ENCODE measurements around the gene ENHO.

ENHO gene

GRCh38 chr9:34524349-34524748 lies 1.6 kb upstream of the ENHO start:
- DNase-seq (ENCODE audit: low spot score), result no peak

DNA sequence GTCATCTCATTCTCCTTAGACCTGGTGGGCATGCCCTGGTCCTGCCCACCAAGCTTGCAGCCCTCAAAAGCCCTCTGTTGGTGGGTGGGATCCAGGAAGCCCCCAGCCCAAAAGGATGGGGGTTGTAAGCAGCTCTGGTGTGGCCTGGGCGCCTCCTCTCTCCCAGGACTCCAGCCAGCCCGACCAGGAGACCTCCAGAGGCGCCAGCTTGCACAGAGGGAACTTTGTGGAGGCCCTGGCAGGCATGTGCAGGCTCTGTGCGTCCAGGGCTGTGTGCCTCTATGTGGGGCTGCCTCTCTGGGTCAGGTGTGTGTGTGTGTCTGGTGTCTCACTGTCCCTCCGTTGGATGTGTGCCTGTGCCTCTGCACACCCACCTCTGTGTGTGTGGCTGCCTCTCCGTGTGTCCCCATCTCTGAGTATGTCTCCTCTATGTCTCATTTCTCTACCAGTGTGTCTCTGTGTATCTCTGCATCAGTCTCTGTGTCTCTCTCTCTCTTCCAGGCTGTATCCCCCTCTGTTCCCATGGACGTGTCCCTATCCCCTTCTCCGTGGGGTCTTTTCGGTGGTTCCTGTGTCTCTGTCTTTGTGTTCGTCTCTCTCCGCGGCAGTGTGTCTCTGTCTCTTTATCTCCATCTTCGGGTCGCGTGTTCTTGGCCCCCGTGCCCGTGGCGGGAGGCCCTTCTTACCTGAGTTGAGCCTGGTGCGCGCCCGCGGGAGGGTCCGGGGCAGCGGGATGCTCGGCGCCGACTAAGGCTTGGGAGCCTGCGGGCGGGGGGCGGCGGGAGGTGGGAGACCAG lies 501 bp downstream of the ENHO start:
- no peak for DNase-seq (ENCODE audit: low spot score)

GRCh38 chr9:34521406-34522045 lies 1.3 kb downstream of the ENHO start:
- DNase-seq (ENCODE audit: low spot score), result no peak

GRCh38 chr9:34520505-34521385 lies 2.0 kb downstream of the ENHO start:
- DNase-seq (ENCODE audit: low spot score), result no peak

DNA sequence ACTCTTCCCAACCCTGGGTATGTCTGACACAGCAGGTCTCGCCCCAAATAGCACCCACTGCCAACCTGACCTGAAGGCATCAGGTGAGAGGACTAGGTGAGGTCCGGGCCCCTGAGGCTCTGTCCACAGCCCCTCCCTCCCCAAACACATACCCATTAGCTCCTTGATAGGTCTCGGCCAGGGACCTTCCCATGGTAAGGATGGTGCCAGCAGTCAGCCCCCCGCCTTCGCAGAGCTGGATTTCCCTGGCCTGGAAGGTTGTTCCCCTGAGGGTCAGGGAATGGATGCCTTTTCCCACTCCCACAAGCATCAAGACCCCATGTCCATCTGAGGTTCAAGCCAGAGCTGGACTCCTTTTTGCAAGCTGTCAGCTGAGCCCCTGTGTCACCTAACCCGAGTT lies 2.7 kb downstream of the ENHO start:
- DNase-seq (ENCODE audit: low spot score), result no peak

GRCh38 chr9:34519321-34520020 lies 3.3 kb downstream of the ENHO start:
- no peak for DNase-seq (ENCODE audit: low spot score)

DNA sequence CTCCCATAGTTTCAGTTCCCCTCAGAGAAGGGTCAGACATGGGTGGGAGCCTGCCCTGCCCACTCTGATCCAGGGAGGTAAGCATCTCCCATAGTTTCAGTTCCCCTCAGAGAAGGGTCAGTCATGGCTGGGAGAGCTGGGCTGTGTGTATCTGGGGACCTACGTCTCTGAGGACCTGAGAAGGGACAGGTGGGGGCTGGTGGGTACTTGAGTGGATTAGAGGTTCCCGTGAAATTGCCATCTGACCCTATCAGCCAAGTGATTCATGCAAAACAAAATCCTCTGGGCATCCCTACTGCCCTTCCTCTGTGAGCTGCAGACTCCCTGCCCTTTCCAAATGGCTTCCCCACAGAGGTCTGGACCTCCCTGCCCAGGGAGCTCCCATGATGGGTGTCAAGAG lies 3.9 kb downstream of the ENHO start:
- DNase-seq (ENCODE audit: low spot score), result no peak

- DNase-seq (ENCODE audit: low spot score), result no peak
Measured at GRCh38 chr9:34518110-34518616, 4.6 kb downstream of the ENHO start.

DNA sequence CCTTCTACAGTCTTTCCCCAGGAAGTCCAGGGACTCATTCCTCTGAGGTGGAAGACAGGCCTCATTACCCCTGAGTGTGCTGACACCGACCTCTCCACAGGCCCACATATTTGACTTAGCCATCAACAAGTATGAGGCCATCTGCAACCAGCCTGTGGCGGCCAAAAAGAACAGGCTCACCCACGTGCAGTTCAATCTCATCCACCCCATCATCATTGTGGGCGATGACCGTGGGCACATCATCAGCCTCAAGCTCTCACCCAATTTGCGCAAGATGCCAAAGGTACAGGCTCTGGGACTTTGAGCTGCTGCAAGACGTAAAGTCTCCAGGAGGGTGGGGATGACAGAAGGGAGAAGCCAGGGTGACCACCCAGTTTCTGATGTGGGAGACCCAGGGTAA lies 5.6 kb downstream of the ENHO start:
- no peak for DNase-seq (ENCODE audit: low spot score)

GRCh38 chr9:34515959-34516358 lies 6.8 kb downstream of the ENHO start:
- no peak for DNase-seq (ENCODE audit: low spot score)

- DNase-seq (ENCODE audit: low spot score), result no peak
Measured at GRCh38 chr9:34514816-34515215, 8.0 kb downstream of the ENHO start.

DNA sequence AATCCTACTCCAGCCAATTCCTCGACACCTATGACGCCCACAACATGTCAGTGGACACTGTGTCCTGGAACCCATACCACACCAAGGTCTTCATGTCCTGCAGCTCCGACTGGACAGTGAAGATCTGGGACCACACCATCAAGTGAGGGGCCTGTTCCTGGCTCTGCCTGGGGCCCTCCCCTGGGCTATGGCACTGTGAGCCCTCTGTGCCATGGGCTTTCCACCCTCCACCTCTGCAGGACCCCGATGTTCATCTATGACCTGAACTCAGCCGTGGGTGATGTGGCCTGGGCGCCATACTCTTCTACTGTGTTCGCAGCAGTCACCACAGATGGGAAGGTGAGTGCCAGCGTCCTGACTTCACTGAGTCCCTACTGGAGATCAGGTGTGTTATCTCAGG lies 8.4 kb downstream of the ENHO start:
- DNase-seq (ENCODE audit: low spot score), result no peak

DNA sequence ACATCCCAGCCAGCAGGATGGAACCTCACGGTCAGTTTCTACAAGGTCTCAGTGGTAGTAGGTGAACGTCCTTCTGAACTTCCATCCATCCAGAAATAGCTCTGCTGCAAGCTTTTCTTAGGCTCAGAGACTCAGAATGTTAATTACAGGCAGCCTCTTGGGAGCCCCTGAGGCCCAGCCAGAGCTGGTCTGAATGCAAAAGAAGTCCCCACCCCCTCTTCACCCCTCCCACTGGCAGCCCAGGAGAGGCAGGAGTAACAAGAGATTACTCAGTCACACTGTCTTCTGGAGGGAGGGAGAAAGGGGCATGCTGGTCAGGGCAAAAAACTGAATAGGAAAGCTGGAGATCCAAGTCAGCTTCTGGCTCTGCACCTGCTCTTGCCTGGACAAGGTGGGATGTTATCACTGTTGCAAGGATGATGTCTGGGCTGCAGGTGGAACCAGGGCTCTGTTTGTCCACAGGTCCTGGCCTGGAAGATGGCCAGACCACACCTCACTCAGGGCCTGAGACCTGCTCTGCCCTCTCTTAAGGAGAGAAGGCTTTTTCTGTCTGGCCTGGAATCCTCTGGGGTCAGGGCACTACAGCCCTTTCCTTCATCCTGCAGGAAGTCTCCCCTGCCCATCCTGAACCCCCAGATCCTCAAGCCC lies 9.1 kb downstream of the ENHO start:
- DNase-seq (ENCODE audit: low spot score), result peak; percentile 44

GRCh38 chr9:34512131-34513078 lies 10.4 kb downstream of the ENHO start:
- DNase-seq (ENCODE audit: low spot score), result no peak

DNA sequence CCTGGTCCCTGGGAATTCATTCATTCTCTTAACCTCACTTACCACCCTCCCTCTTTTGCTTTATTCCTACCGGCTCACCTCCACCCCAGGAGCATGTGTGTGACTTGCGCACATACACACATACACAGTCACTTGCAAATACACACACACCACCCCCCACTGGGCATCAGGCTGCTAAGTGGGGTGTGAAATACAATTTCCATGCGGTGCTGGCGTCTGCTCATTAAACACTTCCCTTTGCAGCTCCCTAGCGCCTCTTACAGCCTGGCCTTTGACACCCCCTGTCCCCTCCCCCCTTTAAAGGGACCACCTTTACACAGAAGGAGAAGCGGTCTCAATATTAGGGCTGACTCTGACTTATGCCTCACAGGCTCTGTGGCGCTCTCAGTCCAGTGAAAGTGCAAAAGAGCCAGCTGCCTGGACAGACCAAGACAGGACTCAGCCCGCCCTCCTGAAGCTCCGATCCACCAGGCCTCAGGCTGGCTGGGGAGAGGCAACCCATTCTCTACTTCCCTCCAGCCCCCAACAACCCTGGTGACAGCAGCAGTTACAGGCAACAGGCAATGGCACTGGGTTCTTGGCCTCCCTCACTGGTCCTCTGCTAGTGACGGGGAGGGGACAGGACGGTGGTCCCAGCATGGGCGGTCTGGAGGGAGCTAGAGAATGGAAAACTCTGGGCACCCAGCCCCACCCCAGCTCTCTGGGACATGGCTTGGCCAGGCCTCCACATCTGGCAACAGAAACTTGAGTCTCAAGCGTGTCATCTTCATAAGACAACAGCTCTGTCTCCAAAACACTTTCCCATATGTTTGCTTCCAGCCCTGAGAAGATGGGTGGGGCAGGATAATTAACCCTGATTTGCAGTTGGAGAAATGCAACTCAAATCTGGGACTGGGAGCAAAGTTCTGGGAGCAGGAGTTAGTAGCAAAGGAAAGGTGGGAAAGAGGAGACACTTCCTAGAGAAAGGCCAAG lies 12.0 kb downstream of the ENHO start:
- DNase-seq (ENCODE audit: low spot score), result no peak

- no peak for DNase-seq (ENCODE audit: low spot score)
Measured at GRCh38 chr9:34508951-34509350, 13.8 kb downstream of the ENHO start.

- DNase-seq (ENCODE audit: low spot score), result no peak
Measured at GRCh38 chr9:34508463-34508862, 14.3 kb downstream of the ENHO start.

DNA sequence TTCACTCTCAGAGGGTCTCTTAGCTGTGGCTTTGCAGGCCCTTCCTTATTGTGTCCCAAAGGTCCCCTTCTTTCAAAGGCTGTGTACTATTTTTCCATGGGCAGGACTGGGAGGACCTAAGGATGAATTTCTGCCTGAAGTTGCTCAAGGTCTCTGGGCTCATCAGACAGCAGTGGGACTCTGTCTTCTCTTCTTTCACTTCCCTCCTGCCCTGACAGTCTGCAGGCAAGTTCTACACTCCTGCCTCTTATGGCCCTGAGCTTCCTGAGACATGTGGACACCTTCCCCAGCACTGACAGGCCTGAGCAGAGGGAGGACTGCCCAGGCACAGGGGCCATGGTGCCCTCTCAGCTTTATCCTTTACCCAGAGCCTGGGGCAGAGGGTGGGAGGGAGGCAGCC lies 14.8 kb downstream of the ENHO start:
- DNase-seq (ENCODE audit: low spot score), result no peak

DNA sequence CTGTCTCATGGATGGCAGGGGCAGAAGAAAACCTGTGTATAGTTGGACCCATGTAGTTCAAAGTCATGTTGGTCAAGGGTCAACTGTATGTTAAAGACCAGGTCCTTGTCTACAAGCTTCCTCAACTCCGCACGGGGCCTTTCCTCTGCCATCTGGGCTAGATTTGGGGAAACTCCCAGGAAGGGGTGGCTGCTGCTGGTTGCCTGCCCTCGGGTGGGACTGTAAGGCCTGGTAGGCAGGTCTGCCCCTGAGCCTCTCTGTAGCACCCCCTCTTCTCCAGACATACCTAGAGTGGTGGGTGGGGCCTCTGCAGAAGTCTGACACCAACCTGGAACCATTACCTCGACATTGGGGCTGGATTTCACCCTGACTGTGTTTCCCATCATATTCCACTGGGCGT lies 15.2 kb downstream of the ENHO start:
- no peak for DNase-seq (ENCODE audit: low spot score)
